HG03565 (cell line): Measurements from ENCODE around the gene PRXL2A.

Experiments
- ATAC-seq: cut with Tn5 transposase; IDR thresholded peaks from one replicate; pipeline ENCODE4 v1.9.1; 2021; ENCODE audit warnings: mild to moderate bottlenecking, moderate library complexity; ENCODE audit not compliant: unreplicated experiment

PRXL2A gene

DNA sequence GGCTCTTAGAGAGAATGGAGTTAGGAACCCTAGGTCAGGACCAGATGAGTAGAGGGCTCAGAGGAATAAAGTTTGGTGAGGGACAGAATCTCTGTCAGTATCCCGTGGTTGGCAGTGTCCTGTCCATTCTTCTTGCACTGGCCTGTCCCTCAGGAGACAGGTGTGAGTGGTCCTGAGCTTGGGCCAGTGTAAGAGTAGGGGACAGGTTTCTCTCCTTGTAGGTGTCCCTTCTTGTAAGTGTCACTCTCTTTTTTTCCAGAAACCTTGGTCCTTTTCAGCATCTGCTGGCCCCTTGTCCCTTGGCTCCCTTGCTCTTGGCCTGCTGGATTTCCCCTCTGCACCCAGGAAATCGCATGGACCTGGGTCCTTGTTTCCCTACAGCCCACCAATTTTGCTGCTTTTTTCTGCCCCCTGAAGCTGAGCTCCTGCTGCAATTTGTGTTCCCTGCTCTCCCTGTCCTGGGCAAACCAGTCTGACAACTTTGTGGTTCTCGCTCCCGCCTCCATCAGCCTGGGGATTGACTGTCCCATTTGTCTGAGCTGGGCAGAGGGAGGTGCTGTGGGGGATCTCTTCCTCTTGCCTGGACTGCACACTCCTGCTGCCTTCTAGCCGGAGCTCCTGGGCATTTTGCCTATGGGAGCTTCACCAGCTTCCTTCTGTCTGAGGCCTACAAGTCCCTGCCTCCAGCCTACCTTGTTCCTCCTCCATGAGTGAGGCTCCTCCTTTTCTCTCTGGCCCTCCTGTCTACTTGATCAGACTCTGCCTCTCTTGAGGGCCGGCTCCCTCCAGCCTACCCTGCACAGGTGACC, 52.3 kb downstream of the PRXL2A start:
- no peak for ATAC-seq

DNA sequence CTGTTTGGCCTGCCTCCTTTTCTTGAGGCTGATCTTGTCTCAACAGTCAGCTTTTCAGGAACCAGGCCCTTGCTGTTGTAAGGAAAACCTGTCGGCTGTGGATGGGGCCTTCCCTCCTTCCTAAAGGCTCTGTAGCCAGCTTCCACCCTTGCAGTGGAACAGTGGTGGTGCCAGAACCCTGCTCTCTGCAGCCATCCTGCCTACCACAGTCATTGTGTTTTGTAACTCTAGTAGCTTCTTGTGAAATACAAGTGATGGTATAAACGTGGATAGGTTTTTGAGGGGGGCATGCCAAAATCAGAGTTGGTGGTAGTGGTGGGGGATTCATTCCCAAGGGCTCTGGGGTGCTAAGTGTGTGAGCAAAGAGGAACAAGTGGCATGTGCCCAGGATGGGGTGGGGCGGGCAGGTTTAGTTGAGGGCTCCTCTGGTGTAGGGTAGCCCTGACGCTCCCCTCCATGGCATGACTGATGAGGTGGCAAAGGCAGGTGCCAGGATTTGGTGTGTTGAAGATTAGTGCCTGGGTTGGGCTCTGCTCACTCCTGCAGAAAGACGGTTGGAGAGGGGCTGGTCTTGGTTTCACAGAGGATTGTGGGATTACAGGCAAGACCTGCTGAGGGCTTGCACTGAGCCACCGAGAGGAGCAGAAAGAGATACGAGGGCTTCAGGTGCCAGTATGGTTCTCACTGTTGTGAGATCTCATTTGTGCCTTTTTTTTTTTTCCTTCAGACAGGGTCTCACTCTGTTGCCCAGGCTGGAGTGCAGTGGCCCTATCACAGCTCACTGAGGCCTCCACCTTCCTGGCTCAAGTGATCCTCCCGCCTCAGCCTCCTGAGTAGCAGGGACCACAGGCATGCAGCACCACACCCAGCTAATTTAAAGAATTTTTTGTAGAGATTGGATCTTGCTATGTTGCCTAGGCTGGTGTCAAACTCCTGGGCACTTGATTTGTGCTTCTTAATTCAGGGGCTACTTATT, 53.1 kb downstream of the PRXL2A start:
- no peak for ATAC-seq

DNA sequence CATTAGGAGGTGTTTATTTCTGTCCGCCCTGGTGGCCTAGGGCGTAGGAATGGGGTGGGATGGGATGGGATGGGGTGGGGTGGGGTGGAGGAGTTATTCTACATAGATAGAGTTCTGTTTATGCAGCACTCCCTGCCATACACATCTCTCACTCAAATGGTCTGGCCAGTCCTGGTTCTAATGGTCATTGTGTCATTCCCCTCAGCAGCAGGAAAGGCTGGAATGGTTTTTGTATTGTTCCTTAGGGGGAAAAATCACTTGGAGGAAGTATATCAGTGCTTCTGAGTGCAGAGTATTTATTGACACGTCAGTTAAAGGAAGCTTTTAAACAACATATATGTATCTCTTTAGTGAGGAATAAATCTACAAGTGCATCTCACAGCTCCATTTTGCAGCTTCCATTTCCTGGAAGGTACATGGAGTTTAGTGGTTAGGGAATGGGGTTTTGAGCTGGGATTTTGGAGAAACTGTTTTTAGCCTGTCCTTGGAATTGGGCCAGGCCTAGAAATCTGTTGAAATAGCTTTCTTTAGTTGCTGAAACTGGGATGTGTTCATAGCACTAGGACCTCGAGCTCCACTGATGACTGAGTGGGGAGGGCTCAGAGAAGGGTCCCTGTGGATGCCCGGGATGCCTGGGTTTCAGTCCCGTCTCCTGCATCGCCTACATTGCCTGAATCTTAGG, 54.1 kb downstream of the PRXL2A start:
- no peak for ATAC-seq

GRCh38 chr10:80462981-80463741, 54.8 kb downstream of the PRXL2A start:
- peak; percentile 31 for ATAC-seq

DNA sequence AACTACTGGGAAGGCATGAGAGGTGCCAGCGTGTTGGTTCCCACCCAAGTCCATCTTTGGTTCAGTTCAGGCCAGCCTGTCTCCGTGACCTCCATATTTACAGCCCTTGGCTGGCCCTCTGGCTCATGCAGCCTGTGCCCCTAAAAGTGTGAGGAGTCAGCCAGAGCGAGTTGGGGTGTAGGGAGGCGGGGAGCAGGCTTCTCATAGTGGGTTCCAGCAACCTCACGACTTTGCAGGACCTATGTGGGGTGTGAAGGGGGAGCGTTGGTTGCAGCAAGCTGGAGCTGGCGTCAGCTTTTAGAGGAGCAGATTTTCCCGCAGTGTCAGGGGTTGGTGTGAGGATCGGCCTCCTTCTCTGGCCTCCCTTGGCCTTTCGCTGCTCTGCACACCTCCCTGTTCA, 55.5 kb downstream of the PRXL2A start:
- ATAC-seq: no peak

- no peak for ATAC-seq
Observed at GRCh38 chr10:80464557-80465450, 56.5 kb downstream of the PRXL2A start.

DNA sequence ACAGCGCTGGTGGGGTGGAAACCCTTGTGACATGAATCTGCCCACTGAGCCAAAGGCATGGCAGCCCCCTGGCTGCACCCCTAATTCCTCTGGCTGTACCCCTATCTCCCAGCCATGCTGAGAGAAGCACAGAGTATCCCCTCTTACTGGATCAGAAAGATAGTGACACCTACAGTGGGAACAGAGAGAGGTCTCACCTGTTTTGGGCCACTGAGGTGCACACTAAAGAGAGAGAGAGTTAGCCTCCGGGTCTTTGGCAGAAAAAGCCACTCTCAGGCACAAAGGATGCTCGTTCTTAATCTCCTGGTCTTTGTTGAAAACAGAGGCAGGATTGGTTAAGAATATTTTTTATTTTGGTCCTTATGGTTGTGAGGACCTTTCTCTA, 57.1 kb downstream of the PRXL2A start:
- no peak for ATAC-seq

DNA sequence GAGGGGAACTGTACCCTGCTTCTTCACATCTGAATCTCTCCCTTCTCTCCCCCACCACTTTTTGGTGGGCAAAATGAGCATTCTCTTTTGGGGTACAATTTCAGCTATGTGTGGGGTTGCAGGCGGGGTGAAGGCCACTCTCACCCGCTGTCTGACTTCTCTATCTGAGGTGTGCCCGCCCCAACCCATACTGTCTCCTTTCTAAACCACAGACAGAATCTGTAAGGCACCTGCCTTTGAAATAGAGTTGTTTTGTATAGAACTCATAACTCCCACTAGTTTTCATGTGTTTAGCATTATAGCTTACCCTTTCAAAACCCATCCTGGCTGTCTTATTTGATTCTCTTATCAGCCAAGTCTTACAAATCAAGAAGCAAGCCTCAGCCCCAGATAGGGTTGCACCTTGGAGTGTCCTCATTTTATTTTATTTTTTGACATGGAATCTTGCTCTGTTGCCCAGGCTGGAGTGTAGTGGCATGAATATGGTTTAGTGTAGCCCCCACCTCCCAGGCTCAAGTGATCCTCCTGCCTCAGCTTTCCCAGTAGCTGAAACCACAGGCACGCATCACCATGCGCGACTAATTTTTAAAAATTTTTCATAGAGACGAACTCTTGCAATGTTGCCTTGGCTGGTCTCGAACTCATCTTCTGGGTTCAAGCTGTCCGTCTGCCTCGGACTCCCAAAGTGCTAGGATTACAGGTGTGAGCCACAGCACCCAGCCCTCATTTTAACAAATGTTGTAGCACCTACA, 57.7 kb downstream of the PRXL2A start:
- ATAC-seq: no peak

- ATAC-seq: no peak
Observed at GRCh38 chr10:80466724-80467326, 58.5 kb downstream of the PRXL2A start.

DNA sequence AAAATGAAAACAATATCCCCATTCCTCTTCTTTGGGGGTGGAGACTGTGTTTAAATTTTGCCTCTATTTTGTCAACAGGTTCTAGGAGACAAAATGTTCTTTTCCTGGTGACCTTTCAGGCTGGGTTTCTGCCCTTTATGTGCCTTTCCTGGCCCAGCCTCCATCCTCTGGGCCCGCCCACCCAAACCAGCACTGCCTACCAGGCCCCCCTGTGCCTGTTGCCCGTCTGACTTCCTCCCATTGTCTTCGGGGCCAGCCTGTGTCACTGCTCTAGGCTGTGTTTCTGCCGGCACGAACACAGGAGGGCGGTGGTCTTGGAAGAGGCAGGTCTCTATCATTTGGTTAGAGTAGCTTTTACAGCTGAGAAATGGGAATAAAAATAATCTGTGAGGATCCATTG, 59.7 kb downstream of the PRXL2A start:
- ATAC-seq: no peak

- no peak for ATAC-seq
Observed at GRCh38 chr10:80468806-80469421, 60.6 kb downstream of the PRXL2A start.

DNA sequence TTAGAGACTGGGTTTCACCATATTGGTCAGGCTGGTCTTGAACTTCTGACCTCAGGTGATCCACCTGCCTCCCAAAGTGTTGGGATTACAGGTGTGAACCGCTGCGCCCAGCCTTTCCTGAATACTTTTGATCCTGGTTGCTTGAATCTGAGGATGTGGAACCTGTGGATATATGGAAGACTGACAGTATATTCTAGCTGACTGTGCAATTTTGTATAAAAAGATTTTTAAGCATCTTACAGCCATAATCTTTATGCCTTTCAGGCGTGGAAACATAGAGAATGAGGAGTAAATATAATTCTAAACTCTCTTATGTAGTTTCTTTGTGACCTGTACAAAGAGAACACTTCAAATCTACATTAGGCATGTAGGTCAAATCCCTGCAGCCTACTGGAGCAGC, 61.9 kb downstream of the PRXL2A start:
- no peak for ATAC-seq

DNA sequence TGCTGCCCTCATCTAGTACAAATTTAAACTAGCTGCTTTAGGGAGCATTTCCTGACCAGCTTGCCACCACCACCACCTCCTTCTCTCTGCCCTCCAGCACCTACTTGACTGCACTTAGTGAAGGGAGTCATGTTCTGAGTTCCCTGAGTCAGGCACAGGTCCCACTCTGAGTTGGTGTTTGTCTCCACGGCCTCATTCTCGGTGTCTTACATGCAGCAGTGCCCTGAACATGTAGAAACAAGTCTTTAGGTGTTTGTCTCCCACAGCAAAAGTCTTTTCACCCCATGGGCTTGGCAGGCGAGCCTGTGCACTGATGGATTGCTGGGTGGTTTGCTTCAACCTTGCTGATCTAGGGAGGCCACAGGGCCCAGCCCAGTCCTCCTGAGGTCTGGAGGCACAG, 62.6 kb downstream of the PRXL2A start:
- no peak for ATAC-seq

DNA sequence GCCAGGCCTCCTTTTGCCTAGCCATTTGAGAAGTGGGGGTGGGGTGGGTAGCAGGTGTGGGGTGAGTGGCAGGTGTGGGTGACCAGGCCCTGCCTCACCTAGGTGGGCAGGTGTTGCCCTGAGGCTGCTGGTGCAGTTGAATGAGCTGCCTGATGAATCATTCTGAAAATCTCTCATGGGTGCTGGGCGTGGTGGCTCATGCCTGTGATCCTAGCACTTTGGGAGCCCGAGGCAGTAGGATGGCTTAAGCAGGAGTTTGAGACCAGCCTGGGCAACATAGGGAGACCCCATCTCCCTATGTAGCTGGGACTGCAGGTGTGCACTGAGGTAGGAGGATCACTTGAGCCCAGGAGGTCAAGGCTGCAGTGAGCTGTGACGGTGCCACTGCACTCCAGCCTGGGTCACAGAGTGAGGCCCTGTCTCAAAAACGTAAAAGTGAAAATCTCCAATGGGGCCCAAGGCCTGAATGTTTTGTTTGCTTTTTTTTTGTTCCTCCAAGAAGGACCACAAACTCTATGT, 63.4 kb downstream of the PRXL2A start:
- peak; percentile 36 for ATAC-seq

DNA sequence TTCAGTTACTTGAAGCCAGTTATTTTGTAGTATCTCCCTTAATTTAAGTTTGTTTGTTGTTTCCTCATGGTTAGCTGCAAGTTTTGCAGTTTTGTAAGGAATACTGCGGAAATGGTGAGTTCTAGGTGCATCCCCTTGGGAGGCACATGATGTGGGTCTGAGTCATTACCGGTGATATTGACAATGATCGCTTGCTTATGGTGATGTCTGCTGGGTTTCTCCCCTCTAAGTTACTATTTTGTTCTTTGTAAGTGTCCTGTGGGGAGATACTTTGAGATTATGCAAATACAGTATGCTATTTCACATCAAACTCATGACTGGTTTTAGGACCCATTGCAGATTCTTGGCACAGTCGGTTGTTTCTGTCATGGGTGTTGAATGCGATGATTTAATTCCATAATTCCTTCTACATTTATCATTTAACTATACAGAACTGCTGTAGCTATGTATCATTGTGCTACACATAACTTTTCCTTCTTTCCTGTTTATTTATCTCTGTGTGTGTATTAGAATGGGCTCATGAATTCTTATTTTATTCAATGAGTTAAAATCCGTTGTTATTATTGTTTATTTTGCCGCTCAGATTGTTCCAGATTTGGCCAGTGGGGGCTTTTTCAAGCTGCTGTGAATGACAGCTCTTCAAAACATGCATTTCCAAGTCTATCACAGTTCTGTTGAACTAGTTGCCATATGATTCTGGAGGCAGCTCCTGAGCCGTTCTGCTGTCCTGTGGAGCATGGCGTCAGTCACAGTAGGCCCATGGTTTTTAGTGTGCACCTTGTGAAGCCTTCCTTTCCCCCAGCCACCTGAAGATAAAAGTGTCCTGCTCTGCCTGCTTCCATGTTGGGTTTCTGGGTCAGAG, 64.1 kb downstream of the PRXL2A start:
- peak; percentile 96 for ATAC-seq

DNA sequence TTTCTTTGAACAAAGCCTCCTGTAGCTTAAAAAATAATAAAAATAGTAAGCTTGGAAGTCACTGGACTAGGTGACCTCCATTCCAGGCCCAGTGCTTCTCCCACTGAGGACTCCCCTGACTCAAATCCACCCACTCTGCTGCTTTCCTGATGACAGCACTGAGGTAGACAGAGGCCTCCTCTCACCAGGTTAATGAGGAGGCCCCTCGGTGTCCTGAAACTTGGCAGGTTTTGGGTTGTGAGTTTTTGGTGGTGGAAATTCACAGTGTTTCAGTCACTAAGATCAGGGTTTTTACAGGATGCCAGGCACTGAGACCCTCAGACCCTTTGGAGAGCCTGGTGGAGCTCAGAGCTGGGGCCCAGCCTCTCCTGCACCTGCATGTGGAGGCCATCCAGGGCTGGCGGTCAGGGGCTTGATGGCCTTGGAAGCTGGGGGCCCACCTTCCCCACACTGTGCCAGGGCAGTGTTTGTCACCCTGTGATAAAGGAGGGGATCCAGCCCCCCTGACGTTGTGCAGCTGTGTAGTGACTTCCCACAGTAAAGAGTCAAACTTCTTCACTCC, 64.8 kb downstream of the PRXL2A start:
- ATAC-seq: no peak
